ENCODE results near the gene PIK3R6.
"Not testable (repeated sequence)": the region's sequence is repeated elsewhere in the genome, so short reads cannot be mapped to it uniquely, and the experiment has no call there.

DNA sequence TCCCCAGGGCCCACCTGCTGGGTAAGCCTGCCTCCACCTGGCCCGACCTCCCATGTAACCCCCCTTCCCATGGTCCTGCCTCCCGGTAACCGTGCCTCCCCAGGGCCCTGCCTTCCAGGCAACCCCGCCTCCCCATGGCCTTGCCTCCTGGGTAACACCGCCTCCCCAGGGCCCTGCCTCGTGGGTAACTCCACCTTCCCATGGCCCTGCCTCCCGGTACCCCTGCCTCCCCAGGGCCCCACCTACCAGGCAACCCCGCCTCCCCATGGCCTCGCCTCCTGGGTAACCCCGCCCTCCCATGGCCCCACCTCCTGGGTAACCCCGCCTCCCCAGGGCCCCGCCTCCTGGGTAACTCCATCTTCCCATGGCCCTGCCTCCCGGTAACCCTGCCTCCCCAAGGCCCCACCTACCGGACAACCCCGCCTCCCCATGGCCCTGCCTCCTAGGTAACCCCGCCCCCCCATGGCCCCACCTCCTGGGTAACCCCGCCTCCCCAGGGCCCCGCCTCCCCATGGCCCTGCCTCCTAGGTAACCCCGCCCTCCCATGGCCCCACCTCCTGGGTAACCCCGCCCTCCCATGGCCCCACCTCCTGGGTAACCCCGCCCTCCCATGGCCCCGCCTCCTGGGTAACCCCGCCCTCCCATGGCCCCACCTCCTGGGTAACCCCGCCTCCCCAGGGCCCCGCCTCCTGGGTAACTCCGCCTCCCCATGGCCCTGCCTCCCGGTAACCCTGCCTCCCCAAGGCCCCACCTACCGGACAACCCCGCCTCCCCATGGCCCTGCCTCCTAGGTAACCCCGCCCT, 17.9 kb upstream of the PIK3R6 start:
- TF ChIP-seq POLR2A, CTCF (IDR thresholded peaks at IDR 0.05): not testable (repeated sequence)
